ENCODE results near the gene FBXO48. TPM values are rescaled to one million over a fixed set of nuclear protein-coding genes. Genes with fewer than 3 reads are reported as not detected.
A peak's percentile ranks its signal among the peaks of the same experiment; 100 is the strongest.
"Not testable (repeated sequence)": the region's sequence is repeated elsewhere in the genome, so short reads cannot be mapped to it uniquely, and the experiment has no call there.

The FBXO48 gene
- total RNA-seq, 2 experiments from 2014 or later: 1.1 to 1.2 TPM

- H3K9me3 Mint-ChIP-seq: peaks cover 3% of the 10 kb centered on the region
- H3K27me3 Mint-ChIP-seq (ENCODE audit: low read depth): no peaks in the 10 kb centered on the region
- no peak overlapping the region for H3K4me3 Mint-ChIP-seq
- DNase-seq: no peak
- intact Hi-C loops (cut with micrococcal nuclease): no loop called here
- CTCF ChIA-PET: interaction anchor here (0.5 to 0.6 kb wide), 2 partner anchors 140 to 476 kb away, joined by 4 to 6 read pairs; no protein-coding TSS in a partner anchor
- peaks cover 10% of the 10 kb centered on the region for H3K4me1 Mint-ChIP-seq (ENCODE audit: low read depth)
- no peak overlapping the region for H3K27ac Mint-ChIP-seq
- no peaks in the 10 kb centered on the region for H3K36me3 Mint-ChIP-seq (ENCODE audit: low read depth)
These were observed 18.1 kb downstream of the FBXO48 start for GRCh38 chr2:68448671-68449653.

- Mint-ChIP-seq H3K4me3 (no peak overlapping the region), H3K27ac (no peak overlapping the region), H3K36me3 (ENCODE audit: low read depth) (no peaks in the 10 kb centered on the region), H3K9me3 (peaks cover 3% of the 10 kb centered on the region), H3K4me1 (ENCODE audit: low read depth) (peaks cover under 1% of the 10 kb centered on the region), H3K27me3 (ENCODE audit: low read depth) (peaks cover 2% of the 10 kb centered on the region)
- no peak for DNase-seq
- CTCF ChIA-PET: interaction anchor here (0.7 kb wide), 1 partner anchor 9 kb away, joined by 3 read pairs; no protein-coding TSS in a partner anchor
- intact Hi-C loops (cut with micrococcal nuclease): no loop called here
These were observed 20.0 kb downstream of the FBXO48 start for GRCh38 chr2:68447118-68447517.

- DNase-seq; intact Hi-C loops (cut with micrococcal nuclease); H3K4me1 Mint-ChIP-seq (ENCODE audit: low read depth); CTCF ChIA-PET; H3K4me3 Mint-ChIP-seq; H3K36me3 Mint-ChIP-seq (ENCODE audit: low read depth); H3K27ac Mint-ChIP-seq; H3K27me3 Mint-ChIP-seq (ENCODE audit: low read depth); H3K9me3 Mint-ChIP-seq: not testable (repeated sequence)
These were observed 20.7 kb downstream of the FBXO48 start for GRCh38 chr2:68446425-68446824.

GRCh38 chr2:68441994-68442322, 25.1 kb downstream of the FBXO48 start:
- CTCF ChIA-PET: interaction anchor here (0.6 to 5.2 kb wide), 30 partner anchors 11 to 340 kb away, joined by 3 to 85 read pairs (median 4); partner anchors contain the start of gene PLEK
- H3K36me3 Mint-ChIP-seq (ENCODE audit: low read depth): no peaks in the 10 kb centered on the region
- H3K9me3 Mint-ChIP-seq: peaks cover under 1% of the 10 kb centered on the region
- H3K27me3 Mint-ChIP-seq (ENCODE audit: low read depth): peaks cover 2% of the 10 kb centered on the region
- peaks cover 15% of the 10 kb centered on the region for H3K4me1 Mint-ChIP-seq (ENCODE audit: low read depth)
- no peak overlapping the region for H3K27ac Mint-ChIP-seq
- H3K4me3 Mint-ChIP-seq: no peak overlapping the region
- intact Hi-C loops (cut with micrococcal nuclease): loop anchor here (1.0 to 2.0 kb wide), 5 partner anchors 55 to 320 kb away; partner anchors contain the start of gene PPP3R1
- DNase-seq: no peak

- peak overlapping the region; percentile 28 for H3K27ac Mint-ChIP-seq
These were observed 25.7 kb downstream of the FBXO48 start for GRCh38 chr2:68441179-68441993.

GRCh38 chr2:68438455-68439303, 28.4 kb downstream of the FBXO48 start:
- Mint-ChIP-seq H3K27me3 (ENCODE audit: low read depth) (peaks cover 2% of the 10 kb centered on the region), H3K4me1 (ENCODE audit: low read depth) (peaks cover 15% of the 10 kb centered on the region), H3K4me3 (no peak overlapping the region), H3K36me3 (ENCODE audit: low read depth) (no peaks in the 10 kb centered on the region), H3K9me3 (no peaks in the 10 kb centered on the region), H3K27ac (no peak overlapping the region)
- CTCF ChIA-PET: interaction anchor here (0.5 to 5.2 kb wide), 3 partner anchors 77 to 156 kb away, joined by 3 to 85 read pairs (median 4); partner anchors contain the start of gene PLEK
- intact Hi-C loops (cut with micrococcal nuclease): no loop called here
- no peak for DNase-seq

More at GRCh38 chr2:68441179-68441993, 25.7 kb downstream of the FBXO48 start:
- DNase-seq: peak; percentile 92
- Mint-ChIP-seq H3K9me3 (no peaks in the 10 kb centered on the region), H3K4me3 (no peak overlapping the region), H3K36me3 (ENCODE audit: low read depth) (no peaks in the 10 kb centered on the region), H3K4me1 (ENCODE audit: low read depth) (peaks cover 15% of the 10 kb centered on the region), H3K27me3 (ENCODE audit: low read depth) (peaks cover 2% of the 10 kb centered on the region)
- CTCF ChIA-PET: interaction anchor here (0.6 to 5.2 kb wide), 34 partner anchors 10 to 339 kb away, joined by 3 to 85 read pairs (median 4); partner anchors contain the start of gene PLEK
- intact Hi-C loops (cut with micrococcal nuclease): loop anchor here (1.0 to 2.0 kb wide), 5 partner anchors 54 to 319 kb away; partner anchors contain the start of gene PPP3R1

- Mint-ChIP-seq H3K36me3 (ENCODE audit: low read depth) (no peaks in the 10 kb centered on the region), H3K4me1 (ENCODE audit: low read depth) (peaks cover 8% of the 10 kb centered on the region), H3K4me3 (no peak overlapping the region), H3K27me3 (ENCODE audit: low read depth) (no peaks in the 10 kb centered on the region), H3K27ac (no peak overlapping the region), H3K9me3 (no peaks in the 10 kb centered on the region)
- CTCF ChIA-PET: interaction anchor here (1.0 kb wide), 1 partner anchor 314 kb away, joined by 3 read pairs; no protein-coding TSS in a partner anchor
- DNase-seq: no peak
- intact Hi-C loops (cut with micrococcal nuclease): no loop called here
These were observed 30.8 kb downstream of the FBXO48 start for GRCh38 chr2:68436270-68436669.

- DNase-seq: no peak
- H3K4me1 Mint-ChIP-seq (ENCODE audit: low read depth): peaks cover 3% of the 10 kb centered on the region
- no peak overlapping the region for H3K27ac Mint-ChIP-seq
- CTCF ChIA-PET: no interaction called here
- H3K9me3 Mint-ChIP-seq: no peaks in the 10 kb centered on the region
- H3K36me3 Mint-ChIP-seq (ENCODE audit: low read depth): no peaks in the 10 kb centered on the region
- H3K27me3 Mint-ChIP-seq (ENCODE audit: low read depth): no peaks in the 10 kb centered on the region
- H3K4me3 Mint-ChIP-seq: no peak overlapping the region
- intact Hi-C loops (cut with micrococcal nuclease): no loop called here
These were observed 31.5 kb downstream of the FBXO48 start for GRCh38 chr2:68435615-68436014.

GRCh38 chr2:68434981-68435380, 32.1 kb downstream of the FBXO48 start:
- intact Hi-C loops (cut with micrococcal nuclease): no loop called here
- CTCF ChIA-PET: no interaction called here

GRCh38 chr2:68432696-68433658, 34.1 kb downstream of the FBXO48 start:
- intact Hi-C loops (cut with micrococcal nuclease): no loop called here
- H3K36me3 Mint-ChIP-seq (ENCODE audit: low read depth): no peaks in the 10 kb centered on the region
- DNase-seq: no peak
- no peaks in the 10 kb centered on the region for H3K27me3 Mint-ChIP-seq (ENCODE audit: low read depth)
- CTCF ChIA-PET: interaction anchor here (1.0 kb wide), 1 partner anchor 73 kb away, joined by 3 read pairs; no protein-coding TSS in a partner anchor
- no peaks in the 10 kb centered on the region for H3K4me1 Mint-ChIP-seq (ENCODE audit: low read depth)
- no peaks in the 10 kb centered on the region for H3K9me3 Mint-ChIP-seq
- no peak overlapping the region for H3K27ac Mint-ChIP-seq
- no peak overlapping the region for H3K4me3 Mint-ChIP-seq

More at GRCh38 chr2:68434981-68435380, 32.1 kb downstream of the FBXO48 start:
- no peak for DNase-seq
- no peaks in the 10 kb centered on the region for H3K9me3 Mint-ChIP-seq
- H3K4me3 Mint-ChIP-seq: no peak overlapping the region
- H3K36me3 Mint-ChIP-seq (ENCODE audit: low read depth): no peaks in the 10 kb centered on the region
- no peaks in the 10 kb centered on the region for H3K27me3 Mint-ChIP-seq (ENCODE audit: low read depth)
- H3K27ac Mint-ChIP-seq: no peak overlapping the region
- H3K4me1 Mint-ChIP-seq (ENCODE audit: low read depth): no peaks in the 10 kb centered on the region
